ENCODE results near the gene PYM1. TPM values are rescaled to one million over a fixed set of nuclear protein-coding genes. Genes with fewer than 3 reads are reported as not detected.

The PYM1 gene
- polyA plus RNA-seq, 1 of the 3 experiments (the other 2 are of a cell fraction) = 36.3 TPM

GRCh38 chr12:55862286-55862685 lies 65.4 kb downstream of the PYM1 start:
- Histone ChIP-seq H3K4me3 (ENCODE audit: low read depth in 2 of 2, low read length in 1 of 2) (no peak overlapping the region), H3K9ac (no peak overlapping the region), H3K36me3 (replicated peaks in 1 of 2; ENCODE audit: control insufficient read depth in 1 of 2, insufficient read depth in 2 of 2, low read length in 1 of 2) (no peaks in the 10 kb centered on the region), H3K27ac (ENCODE audit: low read depth in 2 of 2, low read length in 1 of 2) (no peak overlapping the region), H2AFZ (ENCODE audit: low read depth) (no peak overlapping the region), H3K27me3 (ENCODE audit: insufficient read depth) (no peaks in the 10 kb centered on the region), H3F3A (replicated peaks; ENCODE audit: insufficient read depth) (no peaks in the 10 kb centered on the region), H4K20me1 (ENCODE audit: insufficient read depth) (no peaks in the 10 kb centered on the region), H3K9me3 (no peaks in the 10 kb centered on the region), H3K79me2 (ENCODE audit: insufficient read depth) (no peaks in the 10 kb centered on the region), H3K9me2 (no peaks in the 10 kb centered on the region), H3K4me1 (ENCODE audit: control insufficient read depth in 1 of 2, insufficient read depth in 2 of 2, low read depth in 1 of 2, low read length in 1 of 2) (no peaks in the 10 kb centered on the region), H3K4me2 (no peak overlapping the region)
- DNase-seq = no peak
- ChIA-PET CTCF (no interaction called here), POLR2A (no interaction called here)
- TF ChIP-seq YY1 (IDR thresholded peaks at IDR 0.05; ENCODE audit: low read depth) (no peak), RAD21 (IDR thresholded peaks at IDR 0.05; ENCODE audit: low read length) (no peak), PBX3 (IDR thresholded peaks at IDR 0.05) (no peak), SMC3 (IDR thresholded peaks at IDR 0.05; ENCODE audit: low read depth, low read length) (no peak), RCOR1 (IDR thresholded peaks at IDR 0.05; ENCODE audit: low read length) (no peak), TEAD4 (IDR thresholded peaks at IDR 0.05; ENCODE audit: borderline replicate concordance, insufficient read depth) (no peak), USF1 (IDR thresholded peaks at IDR 0.05; ENCODE audit: borderline replicate concordance, low read depth) (no peak), TAF1 (IDR thresholded peaks at IDR 0.05; ENCODE audit: borderline replicate concordance, low read depth, low read length) (no peak), ELF1 (IDR thresholded peaks at IDR 0.05) (no peak), TCF12 (IDR thresholded peaks at IDR 0.05) (no peak), FOXM1 (IDR thresholded peaks at IDR 0.05; ENCODE audit: low read depth) (no peak), RFX5 (IDR thresholded peaks at IDR 0.05; ENCODE audit: low read length) (no peak), MAX (IDR thresholded peaks at IDR 0.05; ENCODE audit: low read depth) (no peak), EZH2phosphoT487 (IDR thresholded peaks at IDR 0.05; ENCODE audit: borderline replicate concordance, low read depth) (no peak), FOSL2 (IDR thresholded peaks at IDR 0.05; ENCODE audit: borderline replicate concordance, low read depth) (no peak), CHD2 (IDR thresholded peaks at IDR 0.05; ENCODE audit: low read length, partially characterized antibody) (no peak)
- TF ChIP-seq, protein P1, sequence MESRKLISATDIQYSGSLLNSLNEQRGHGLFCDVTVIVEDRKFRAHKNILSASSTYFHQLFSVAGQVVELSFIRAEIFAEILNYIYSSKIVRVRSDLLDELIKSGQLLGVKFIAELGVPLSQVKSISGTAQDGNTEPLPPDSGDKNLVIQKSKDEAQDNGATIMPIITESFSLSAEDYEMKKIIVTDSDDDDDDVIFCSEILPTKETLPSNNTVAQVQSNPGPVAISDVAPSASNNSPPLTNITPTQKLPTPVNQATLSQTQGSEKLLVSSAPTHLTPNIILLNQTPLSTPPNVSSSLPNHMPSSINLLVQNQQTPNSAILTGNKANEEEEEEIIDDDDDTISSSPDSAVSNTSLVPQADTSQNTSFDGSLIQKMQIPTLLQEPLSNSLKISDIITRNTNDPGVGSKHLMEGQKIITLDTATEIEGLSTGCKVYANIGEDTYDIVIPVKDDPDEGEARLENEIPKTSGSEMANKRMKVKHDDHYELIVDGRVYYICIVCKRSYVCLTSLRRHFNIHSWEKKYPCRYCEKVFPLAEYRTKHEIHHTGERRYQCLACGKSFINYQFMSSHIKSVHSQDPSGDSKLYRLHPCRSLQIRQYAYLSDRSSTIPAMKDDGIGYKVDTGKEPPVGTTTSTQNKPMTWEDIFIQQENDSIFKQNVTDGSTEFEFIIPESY (IDR thresholded peaks at IDR 0.05; ENCODE audit: borderline replicate concordance, low read depth) = no peak
- TF ChIP-seq, protein P2, sequence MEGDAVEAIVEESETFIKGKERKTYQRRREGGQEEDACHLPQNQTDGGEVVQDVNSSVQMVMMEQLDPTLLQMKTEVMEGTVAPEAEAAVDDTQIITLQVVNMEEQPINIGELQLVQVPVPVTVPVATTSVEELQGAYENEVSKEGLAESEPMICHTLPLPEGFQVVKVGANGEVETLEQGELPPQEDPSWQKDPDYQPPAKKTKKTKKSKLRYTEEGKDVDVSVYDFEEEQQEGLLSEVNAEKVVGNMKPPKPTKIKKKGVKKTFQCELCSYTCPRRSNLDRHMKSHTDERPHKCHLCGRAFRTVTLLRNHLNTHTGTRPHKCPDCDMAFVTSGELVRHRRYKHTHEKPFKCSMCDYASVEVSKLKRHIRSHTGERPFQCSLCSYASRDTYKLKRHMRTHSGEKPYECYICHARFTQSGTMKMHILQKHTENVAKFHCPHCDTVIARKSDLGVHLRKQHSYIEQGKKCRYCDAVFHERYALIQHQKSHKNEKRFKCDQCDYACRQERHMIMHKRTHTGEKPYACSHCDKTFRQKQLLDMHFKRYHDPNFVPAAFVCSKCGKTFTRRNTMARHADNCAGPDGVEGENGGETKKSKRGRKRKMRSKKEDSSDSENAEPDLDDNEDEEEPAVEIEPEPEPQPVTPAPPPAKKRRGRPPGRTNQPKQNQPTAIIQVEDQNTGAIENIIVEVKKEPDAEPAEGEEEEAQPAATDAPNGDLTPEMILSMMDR (IDR thresholded peaks at IDR 0.05) = no peak
- TF ChIP-seq, protein P3, sequence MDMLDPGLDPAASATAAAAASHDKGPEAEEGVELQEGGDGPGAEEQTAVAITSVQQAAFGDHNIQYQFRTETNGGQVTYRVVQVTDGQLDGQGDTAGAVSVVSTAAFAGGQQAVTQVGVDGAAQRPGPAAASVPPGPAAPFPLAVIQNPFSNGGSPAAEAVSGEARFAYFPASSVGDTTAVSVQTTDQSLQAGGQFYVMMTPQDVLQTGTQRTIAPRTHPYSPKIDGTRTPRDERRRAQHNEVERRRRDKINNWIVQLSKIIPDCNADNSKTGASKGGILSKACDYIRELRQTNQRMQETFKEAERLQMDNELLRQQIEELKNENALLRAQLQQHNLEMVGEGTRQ (IDR thresholded peaks at IDR 0.05; ENCODE audit: borderline replicate concordance, low read depth, low read length) = no peak
